T1000 (cell line): ENCODE data around the gene TMEM116.
"Not testable (repeated sequence)": the region's sequence is repeated elsewhere in the genome, so short reads cannot be mapped to it uniquely, and the experiment has no call there.

Experiments
- DNase-seq: peaks from one replicate; lab custom pipeline; 2025; ENCODE audit warnings: mixed read lengths; lab: John Stamatoyannopoulos, UW

Gene TMEM116

GRCh38 chr12:112012775-112013600 is at the start of gene TMEM116, which contains the start of gene ERP29:
TMEM116 (minus strand) TSS chr12:112013165; CDS start chr12:112005270, 7,895 bp downstream.
ERP29 (plus strand) TSS chr12:112013426; CDS start chr12:112013466, 40 bp downstream.
- peak; percentile 98 for DNase-seq

GRCh38 chr12:112061137-112061536 is 48.2 kb upstream of the TMEM116 start:
- DNase-seq: no peak

- DNase-seq: no peak
Measured at GRCh38 chr12:112049351-112049750, 36.4 kb upstream of the TMEM116 start.

GRCh38 chr12:112046003-112046402 is 33.0 kb upstream of the TMEM116 start:
- no peak for DNase-seq

- DNase-seq: not testable (repeated sequence)
Measured at GRCh38 chr12:112036614-112037013, 23.6 kb upstream of the TMEM116 start.

GRCh38 chr12:112035219-112035785 is 22.3 kb upstream of the TMEM116 start:
- DNase-seq: no peak

- no peak for DNase-seq
Measured at GRCh38 chr12:112032292-112032691, 19.3 kb upstream of the TMEM116 start.

GRCh38 chr12:112031472-112031871 is 18.5 kb upstream of the TMEM116 start:
- DNase-seq: no peak

- no peak for DNase-seq
Measured at GRCh38 chr12:112029301-112029700, 16.3 kb upstream of the TMEM116 start.

GRCh38 chr12:112025808-112026375 is 12.9 kb upstream of the TMEM116 start:
- no peak for DNase-seq

GRCh38 chr12:112023759-112024396 is 10.9 kb upstream of the TMEM116 start:
- no peak for DNase-seq

GRCh38 chr12:112022241-112023016 is 9.5 kb upstream of the TMEM116 start:
- DNase-seq: no peak

GRCh38 chr12:112020947-112021457 is 8.0 kb upstream of the TMEM116 start:
- DNase-seq: no peak

GRCh38 chr12:112018571-112019237 is 5.7 kb upstream of the TMEM116 start:
- DNase-seq: no peak

GRCh38 chr12:112017041-112017440 is 4.1 kb upstream of the TMEM116 start:
- DNase-seq: no peak

- no peak for DNase-seq
Measured at GRCh38 chr12:112015938-112016337, 3.0 kb upstream of the TMEM116 start.

GRCh38 chr12:112013601-112014402 is 837 bp upstream of the TMEM116 start:
- peak; percentile 42 for DNase-seq

GRCh38 chr12:112011685-112012084 is 1.3 kb downstream of the TMEM116 start:
- DNase-seq: no peak

- DNase-seq: no peak
Measured at GRCh38 chr12:112010415-112011344, 2.3 kb downstream of the TMEM116 start.
